A549 (cell line): ENCODE data around the gene RFLNA.

Experiments used
- CBX2 ChIP-seq: fragments of 200-600 bp; sonication (generic); IDR thresholded peaks from 2 replicates; pipeline ENCODE4 v1.6.1; 2016; ENCODE audit warnings: low read depth, mild to moderate bottlenecking, borderline replicate concordance
- CEBPB ChIP-seq, 2 experiments: fragments of >200 bp in 1 of 2; sonication (Bioruptor Twin) in 1 of 2; formaldehyde crosslinking in 1 of 2; IDR thresholded peaks; 2 replicates each; pipeline ENCODE4 v1.6.1; 2012 to 2016
- JUN ChIP-seq, 2 experiments: fragments of >200 bp; sonication (Bioruptor Twin); formaldehyde crosslinking; IDR thresholded peaks; 2 replicates in 1 of 2; 3 replicates in 1 of 2; pipeline ENCODE4 v1.6.1; 2016 to 2017
- RARB ChIP-seq: fragments of 250-450 bp; sonication (Bioruptor Pico); IDR thresholded peaks from 2 replicates; pipeline ENCODE4 v1.8.0; 2021; ENCODE audit warnings: mild to moderate bottlenecking, moderate library complexity
- RFX5 ChIP-seq: fragments of 450-650 bp; IDR thresholded peaks from 2 replicates; pipeline ENCODE4 v1.7.1; 2014; ENCODE audit warnings: antibody characterized with exemption, mild to moderate bottlenecking, moderate library complexity
- TF ChIP-seq, protein P1 (sequence below): fragments of >200 bp; sonication (Bioruptor Twin); formaldehyde crosslinking; IDR thresholded peaks from 3 replicates; pipeline ENCODE4 v1.5.1; 2016

DNA sequence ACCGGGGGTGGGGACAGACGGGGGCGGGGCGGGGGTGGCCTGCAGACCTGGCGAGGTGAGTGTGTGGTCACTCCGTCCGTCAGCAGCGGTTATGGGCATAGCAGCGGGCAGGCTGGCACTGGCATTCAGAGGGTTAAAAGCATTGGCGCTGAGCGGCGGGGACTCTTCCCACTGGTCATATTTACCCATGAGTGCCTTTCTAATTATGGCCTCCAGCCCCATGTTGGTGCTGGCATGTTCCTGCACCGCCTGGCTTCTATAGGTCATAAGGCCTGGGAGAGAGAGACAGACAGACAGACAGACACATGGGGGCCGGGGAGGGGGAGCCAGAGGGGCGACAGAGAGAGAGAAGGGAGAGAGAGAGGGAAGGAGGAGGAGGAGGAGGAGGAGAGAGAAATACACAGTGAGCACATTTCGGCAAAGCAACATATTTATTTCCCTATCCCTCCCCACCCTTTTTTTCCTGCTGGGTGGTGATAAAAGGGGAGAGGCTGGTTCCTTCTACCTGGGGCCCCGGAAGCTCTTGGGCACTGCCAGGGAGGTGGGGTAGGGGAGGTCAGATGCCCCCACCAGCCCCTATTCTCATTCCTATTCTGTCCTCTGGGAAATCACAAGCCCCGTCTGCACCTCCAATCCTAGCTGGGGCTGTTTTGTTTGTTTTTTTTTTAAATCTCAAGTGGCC, 32.6 kb downstream of the RFLNA start:
- TF ChIP-seq, protein P1, sequence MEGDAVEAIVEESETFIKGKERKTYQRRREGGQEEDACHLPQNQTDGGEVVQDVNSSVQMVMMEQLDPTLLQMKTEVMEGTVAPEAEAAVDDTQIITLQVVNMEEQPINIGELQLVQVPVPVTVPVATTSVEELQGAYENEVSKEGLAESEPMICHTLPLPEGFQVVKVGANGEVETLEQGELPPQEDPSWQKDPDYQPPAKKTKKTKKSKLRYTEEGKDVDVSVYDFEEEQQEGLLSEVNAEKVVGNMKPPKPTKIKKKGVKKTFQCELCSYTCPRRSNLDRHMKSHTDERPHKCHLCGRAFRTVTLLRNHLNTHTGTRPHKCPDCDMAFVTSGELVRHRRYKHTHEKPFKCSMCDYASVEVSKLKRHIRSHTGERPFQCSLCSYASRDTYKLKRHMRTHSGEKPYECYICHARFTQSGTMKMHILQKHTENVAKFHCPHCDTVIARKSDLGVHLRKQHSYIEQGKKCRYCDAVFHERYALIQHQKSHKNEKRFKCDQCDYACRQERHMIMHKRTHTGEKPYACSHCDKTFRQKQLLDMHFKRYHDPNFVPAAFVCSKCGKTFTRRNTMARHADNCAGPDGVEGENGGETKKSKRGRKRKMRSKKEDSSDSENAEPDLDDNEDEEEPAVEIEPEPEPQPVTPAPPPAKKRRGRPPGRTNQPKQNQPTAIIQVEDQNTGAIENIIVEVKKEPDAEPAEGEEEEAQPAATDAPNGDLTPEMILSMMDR = no peak
- no peak for TF ChIP-seq JUN (IDR thresholded peaks at IDR 0.05)
- TF ChIP-seq RARB (CRISPR knock-in tag) = no peak
- TF ChIP-seq CBX2 = no peak
- no peak for TF ChIP-seq CEBPB (IDR thresholded peaks at IDR 0.05)
- no peak for TF ChIP-seq RFX5
